ENCODE data around the gene TM6SF1. TPM values are rescaled to one million over a fixed set of nuclear protein-coding genes. Genes with fewer than 3 reads are reported as not detected.

Gene TM6SF1
- total RNA-seq, 2 experiments from 2014 or later = 18.2 to 22.1 TPM

Small RNA genes lying within 50 kb of the gene (microRNA-seq; reads per million reads assigned to microRNA genes)
- gene MIR4515 = 2.3 reads per million

Other genes with a start within 250 kb of the TM6SF1 start
- gene HOMER2, start 154.9 kb upstream of the TM6SF1 start, total RNA-seq = 10 to 100 TPM; 12.0 to 12.8 TPM
- gene RAMAC, start 121.4 kb upstream of the TM6SF1 start, total RNA-seq = 10 to 100 TPM; 25.8 to 27.0 TPM
- gene C15orf40, start 96.0 kb upstream of the TM6SF1 start, total RNA-seq = 10 to 100 TPM; 25.2 to 31.0 TPM
- 10 to 100 TPM; 67.4 to 70.9 TPM for gene BTBD1, start 40.4 kb upstream of the TM6SF1 start, total RNA-seq
- gene HDGFL3, start 100.2 kb downstream of the TM6SF1 start, total RNA-seq = 10 to 100 TPM; 76.8 to 79.7 TPM
- not detected for gene BNC1, start 177.0 kb downstream of the TM6SF1 start, total RNA-seq